ENCODE data around the gene SETD1B.
"Not testable (repeated sequence)": the region's sequence is repeated elsewhere in the genome, so short reads cannot be mapped to it uniquely, and the experiment has no call there.

GRCh38 chr12:121758536-121758935, 45.3 kb upstream of the SETD1B start:
- TF ChIP-seq CTCF, POLR2A (IDR thresholded peaks at IDR 0.05): not testable (repeated sequence)
